ENCODE measurements around the gene CHRNB1. TPM values are rescaled to one million over a fixed set of nuclear protein-coding genes. Genes with fewer than 3 reads are reported as not detected.
"Not testable (repeated sequence)": the region's sequence is repeated elsewhere in the genome, so short reads cannot be mapped to it uniquely, and the experiment has no call there.

The CHRNB1 gene
- total RNA-seq, 2 experiments from 2014 or later: 11.5 to 11.7 TPM

- CTCF ChIA-PET: interaction anchor here (1.3 to 2.2 kb wide), 4 partner anchors 9 to 112 kb away, joined by 3 to 8 read pairs (median 6); no protein-coding TSS in a partner anchor
- H3K4me3 Mint-ChIP-seq: no peak overlapping the region
- no peak for TF ChIP-seq CTCF (IDR thresholded peaks at IDR 0.05)
- no peak for DNase-seq
- peaks cover 13% of the 10 kb centered on the region for H3K36me3 Mint-ChIP-seq (ENCODE audit: low read depth)
- H3K27me3 Mint-ChIP-seq: no peaks in the 10 kb centered on the region
- intact Hi-C loops (cut with micrococcal nuclease): no loop called here
- H3K27ac Mint-ChIP-seq: peak overlapping the region; percentile 83
- no peak for ATAC-seq
- no peaks in the 10 kb centered on the region for H3K9me3 Mint-ChIP-seq
- peaks cover 31% of the 10 kb centered on the region for H3K4me1 Mint-ChIP-seq (ENCODE audit: low read depth)
- POLR2A ChIA-PET: interaction anchor here (0.7 to 16.3 kb wide), 6 partner anchors 10 to 93 kb away, joined by 3 to 122 read pairs (median 4); partner anchors contain the start of gene ZBTB4
Measured at GRCh38 chr17:7467498-7467897, 22.6 kb downstream of the CHRNB1 start.

GRCh38 chr17:7468290-7468689 is 23.4 kb downstream of the CHRNB1 start:
- POLR2A ChIA-PET: interaction anchor here (0.7 to 16.3 kb wide), 6 partner anchors 9 to 93 kb away, joined by 3 to 122 read pairs (median 4); partner anchors contain the start of gene ZBTB4
- no peak for DNase-seq
- CTCF ChIA-PET: interaction anchor here (1.3 to 2.2 kb wide), 4 partner anchors 8 to 112 kb away, joined by 3 to 8 read pairs (median 6); no protein-coding TSS in a partner anchor
- no peak for TF ChIP-seq CTCF (IDR thresholded peaks at IDR 0.05)
- Mint-ChIP-seq H3K9me3 (no peaks in the 10 kb centered on the region), H3K36me3 (ENCODE audit: low read depth) (peaks cover 11% of the 10 kb centered on the region), H3K4me1 (ENCODE audit: low read depth) (peaks cover 31% of the 10 kb centered on the region), H3K27ac (peak overlapping the region; percentile 30), H3K4me3 (no peak overlapping the region), H3K27me3 (no peaks in the 10 kb centered on the region)
- intact Hi-C loops (cut with micrococcal nuclease): no loop called here
- no peak for ATAC-seq

- Mint-ChIP-seq H3K4me1 (ENCODE audit: low read depth) (peaks cover 35% of the 10 kb centered on the region), H3K9me3 (no peaks in the 10 kb centered on the region), H3K36me3 (ENCODE audit: low read depth) (peaks cover 11% of the 10 kb centered on the region), H3K27ac (peak overlapping the region; percentile 30), H3K27me3 (no peaks in the 10 kb centered on the region), H3K4me3 (no peak overlapping the region)
- ATAC-seq: no peak
- ChIA-PET POLR2A (interaction anchor here (1.2 to 16.3 kb wide), 3 partner anchors 8 to 32 kb away, joined by 4 to 122 read pairs (median 5); partner anchors contain the start of gene ZBTB4), CTCF (no interaction called here)
- intact Hi-C loops (cut with micrococcal nuclease): no loop called here
- no peak for DNase-seq
- TF ChIP-seq CTCF (IDR thresholded peaks at IDR 0.05): no peak
Measured at GRCh38 chr17:7468804-7469389, 24.0 kb downstream of the CHRNB1 start.

GRCh38 chr17:7469843-7470242 is 25.0 kb downstream of the CHRNB1 start:
- not testable (repeated sequence) for H3K27ac Mint-ChIP-seq

GRCh38 chr17:7470457-7470973 is 25.7 kb downstream of the CHRNB1 start:
- H3K27ac Mint-ChIP-seq; ATAC-seq; H3K9me3 Mint-ChIP-seq; intact Hi-C loops (cut with micrococcal nuclease); H3K27me3 Mint-ChIP-seq; H3K4me3 Mint-ChIP-seq; DNase-seq: not testable (repeated sequence)
- ChIA-PET POLR2A (interaction anchor here (1.1 to 2.2 kb wide), 8 partner anchors 9 to 44 kb away, joined by 3 to 12 read pairs (median 4); partner anchors contain the start of genes POLR2A and ZBTB4), CTCF (interaction anchor here (0.8 to 1.3 kb wide), 3 partner anchors 34 to 119 kb away, joined by 3 read pairs; partner anchors contain the start of gene SOX15)
- Mint-ChIP-seq H3K36me3 (ENCODE audit: low read depth) (peaks cover 10% of the 10 kb centered on the region), H3K4me1 (ENCODE audit: low read depth) (peaks cover 37% of the 10 kb centered on the region)

More at GRCh38 chr17:7469843-7470242, 25.0 kb downstream of the CHRNB1 start:
- peaks cover 35% of the 10 kb centered on the region for H3K4me1 Mint-ChIP-seq (ENCODE audit: low read depth)
- DNase-seq; H3K9me3 Mint-ChIP-seq; intact Hi-C loops (cut with micrococcal nuclease); H3K27me3 Mint-ChIP-seq; H3K4me3 Mint-ChIP-seq; ATAC-seq: not testable (repeated sequence)
- POLR2A ChIA-PET: interaction anchor here (2.2 kb wide), 1 partner anchor 9 kb away, joined by 12 read pairs; the partner anchor contains the start of gene ZBTB4
- H3K36me3 Mint-ChIP-seq (ENCODE audit: low read depth): peaks cover 11% of the 10 kb centered on the region
- CTCF ChIA-PET: interaction anchor here (0.8 to 1.3 kb wide), 2 partner anchors 33 to 45 kb away, joined by 3 read pairs; no protein-coding TSS in a partner anchor

Data from activated CD8-positive, alpha-beta T cell treated with anti-CD3 and anti-CD28 coated beads for 36 hours (primary cell).